Esophagus squamous epithelium (tissue), 4 donors: ENCODE results near the gene FLT4.

Experiments used
- CTCF ChIP-seq, 6 experiments: fragments of 450-650 bp in 4 of 6; fragments of 200-600 bp in 2 of 6; sonication (generic) in 2 of 6; IDR thresholded peaks; one replicate each; pipeline ENCODE4 v1.5.1; 2016 to 2019; ENCODE audit warnings: antibody characterized with exemption in 6 of 6, mild to moderate bottlenecking in 4 of 6, moderate library complexity in 4 of 6
- POLR2A ChIP-seq, 4 donors: fragments of 450-650 bp; IDR thresholded peaks; one replicate each; pipeline ENCODE4 v1.6.1; 2017; ENCODE audit warnings: antibody characterized with exemption in 4 of 4, mild to moderate bottlenecking in 4 of 4, moderate library complexity in 3 of 4

- TF ChIP-seq CTCF (IDR thresholded peaks at IDR 0.05) (no peak), POLR2A (IDR thresholded peaks at IDR 0.05) (no peak)
Measured at GRCh38 chr5:180688330-180689070, 39.1 kb upstream of the FLT4 start.
